ENCODE measurements around the gene DRD2. TPM values are rescaled to one million over a fixed set of nuclear protein-coding genes. Genes with fewer than 3 reads are reported as not detected.

DRD2 gene
- total RNA-seq, 1 donor from 2014 or later = not detected

DNA sequence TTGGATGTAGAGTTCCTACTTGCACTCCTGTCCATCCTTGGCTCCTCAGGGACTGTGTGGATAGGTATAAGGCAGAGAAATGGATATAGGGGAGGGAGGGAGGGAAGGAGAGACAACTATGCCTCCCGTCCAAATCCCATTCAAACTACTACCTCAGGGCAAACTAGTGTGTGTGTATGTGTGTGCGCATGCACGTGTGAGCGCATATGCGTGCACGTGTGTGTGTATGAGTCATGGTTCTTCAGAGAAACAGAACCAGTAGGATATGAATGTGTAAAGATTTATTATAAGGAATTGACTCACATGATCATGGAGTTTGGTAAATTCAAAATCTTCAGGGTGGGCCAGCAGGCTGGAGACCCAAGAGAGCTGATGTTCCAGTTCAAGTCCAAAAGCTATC lies 42.2 kb upstream of the DRD2 start:
- Mint-ChIP-seq H3K9me3 (no peaks in the 10 kb centered on the region), H3K27ac (no peak overlapping the region), H3K27me3 (peaks cover 17% of the 10 kb centered on the region), H3K4me3 (no peak overlapping the region), H3K4me1 (no peaks in the 10 kb centered on the region), H3K36me3 (ENCODE audit: low read depth) (no peaks in the 10 kb centered on the region)
- ATAC-seq (ENCODE audit: low read depth) (no peak), DNase-seq (no peak)
- TF ChIP-seq, protein P1, sequence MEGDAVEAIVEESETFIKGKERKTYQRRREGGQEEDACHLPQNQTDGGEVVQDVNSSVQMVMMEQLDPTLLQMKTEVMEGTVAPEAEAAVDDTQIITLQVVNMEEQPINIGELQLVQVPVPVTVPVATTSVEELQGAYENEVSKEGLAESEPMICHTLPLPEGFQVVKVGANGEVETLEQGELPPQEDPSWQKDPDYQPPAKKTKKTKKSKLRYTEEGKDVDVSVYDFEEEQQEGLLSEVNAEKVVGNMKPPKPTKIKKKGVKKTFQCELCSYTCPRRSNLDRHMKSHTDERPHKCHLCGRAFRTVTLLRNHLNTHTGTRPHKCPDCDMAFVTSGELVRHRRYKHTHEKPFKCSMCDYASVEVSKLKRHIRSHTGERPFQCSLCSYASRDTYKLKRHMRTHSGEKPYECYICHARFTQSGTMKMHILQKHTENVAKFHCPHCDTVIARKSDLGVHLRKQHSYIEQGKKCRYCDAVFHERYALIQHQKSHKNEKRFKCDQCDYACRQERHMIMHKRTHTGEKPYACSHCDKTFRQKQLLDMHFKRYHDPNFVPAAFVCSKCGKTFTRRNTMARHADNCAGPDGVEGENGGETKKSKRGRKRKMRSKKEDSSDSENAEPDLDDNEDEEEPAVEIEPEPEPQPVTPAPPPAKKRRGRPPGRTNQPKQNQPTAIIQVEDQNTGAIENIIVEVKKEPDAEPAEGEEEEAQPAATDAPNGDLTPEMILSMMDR (IDR thresholded peaks at IDR 0.05) = no peak
- intact Hi-C loops (cut with micrococcal nuclease) = no loop called here
- POLR2A ChIA-PET = no interaction called here
- CTCF ChIA-PET = interaction anchor here (1.0 kb wide), 1 partner anchor 10 kb away, joined by 3 read pairs; no protein-coding TSS in a partner anchor

DNA sequence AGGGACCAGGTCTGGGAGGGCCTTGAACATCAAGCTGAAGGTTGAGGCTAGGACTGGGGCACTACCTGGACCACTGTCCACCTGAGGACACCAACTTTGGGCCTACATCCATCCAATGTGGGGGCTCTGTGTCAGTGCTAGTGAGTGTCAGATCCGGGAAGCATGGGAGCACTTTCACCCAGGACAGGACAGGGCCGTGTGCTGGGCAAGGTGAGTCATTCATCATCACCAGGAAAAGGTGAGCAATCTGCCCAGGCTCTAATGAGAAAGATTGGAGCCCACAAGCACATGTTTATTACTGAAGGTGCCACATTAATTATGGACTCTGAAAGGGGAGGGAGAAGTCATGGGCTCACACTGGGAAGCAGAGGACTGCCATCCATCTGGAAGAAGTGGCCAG lies 39.7 kb upstream of the DRD2 start:
- H3K4me1 Mint-ChIP-seq = no peaks in the 10 kb centered on the region
- TF ChIP-seq, protein P1 (IDR thresholded peaks at IDR 0.05) = no peak
- no peaks in the 10 kb centered on the region for H3K36me3 Mint-ChIP-seq (ENCODE audit: low read depth)
- H3K9me3 Mint-ChIP-seq = no peaks in the 10 kb centered on the region
- ChIA-PET POLR2A (no interaction called here), CTCF (no interaction called here)
- intact Hi-C loops (cut with micrococcal nuclease) = no loop called here
- ATAC-seq (ENCODE audit: low read depth) (no peak), DNase-seq (no peak)
- H3K27ac Mint-ChIP-seq = no peak overlapping the region
- peaks cover 6% of the 10 kb centered on the region for H3K27me3 Mint-ChIP-seq
- H3K4me3 Mint-ChIP-seq = no peak overlapping the region

GRCh38 chr11:113507341-113507740 lies 32.1 kb upstream of the DRD2 start:
- Mint-ChIP-seq H3K4me3 (no peak overlapping the region), H3K9me3 (no peaks in the 10 kb centered on the region), H3K27me3 (peaks cover 12% of the 10 kb centered on the region), H3K27ac (no peak overlapping the region), H3K4me1 (no peaks in the 10 kb centered on the region), H3K36me3 (ENCODE audit: low read depth) (no peaks in the 10 kb centered on the region)
- ATAC-seq (ENCODE audit: low read depth) (no peak), DNase-seq (no peak)
- intact Hi-C loops (cut with micrococcal nuclease) = no loop called here
- TF ChIP-seq, protein P1 (IDR thresholded peaks at IDR 0.05) = no peak
- POLR2A ChIA-PET = no interaction called here
- CTCF ChIA-PET = interaction anchor here (0.9 kb wide), 1 partner anchor 10 kb away, joined by 3 read pairs; no protein-coding TSS in a partner anchor

- CTCF ChIA-PET = interaction anchor here (0.9 kb wide), 1 partner anchor 10 kb away, joined by 3 read pairs; no protein-coding TSS in a partner anchor
Measured at GRCh38 chr11:113506893-113507292, 31.7 kb upstream of the DRD2 start.

DNA sequence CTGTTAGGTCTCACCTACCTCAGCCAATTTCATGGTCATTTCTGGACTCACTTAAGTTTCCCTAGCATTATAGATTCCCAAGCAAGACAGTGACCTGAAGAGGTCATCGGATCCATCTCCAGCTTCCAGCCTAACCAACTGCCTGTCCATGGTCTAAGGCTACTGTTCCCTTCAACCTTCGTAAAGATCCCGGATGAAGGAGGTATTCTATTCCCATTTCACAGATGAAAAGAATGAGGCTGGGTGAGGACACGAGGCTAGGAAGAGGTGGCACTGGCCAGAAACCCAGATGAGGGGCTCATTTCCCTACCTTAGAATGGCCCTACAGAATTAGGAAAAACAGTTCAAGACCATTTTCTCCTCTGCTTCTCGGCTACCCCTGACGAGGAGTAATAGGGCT lies 31.3 kb upstream of the DRD2 start:
- intact Hi-C loops (cut with micrococcal nuclease) = no loop called here
- DNase-seq (no peak), ATAC-seq (ENCODE audit: low read depth) (no peak)
- no peak overlapping the region for H3K4me3 Mint-ChIP-seq
- H3K4me1 Mint-ChIP-seq = no peaks in the 10 kb centered on the region
- TF ChIP-seq, protein P1 (IDR thresholded peaks at IDR 0.05) = no peak
- H3K27me3 Mint-ChIP-seq = peaks cover 9% of the 10 kb centered on the region
- ChIA-PET CTCF (no interaction called here), POLR2A (no interaction called here)
- H3K36me3 Mint-ChIP-seq (ENCODE audit: low read depth) = no peaks in the 10 kb centered on the region
- no peak overlapping the region for H3K27ac Mint-ChIP-seq
- no peaks in the 10 kb centered on the region for H3K9me3 Mint-ChIP-seq

More at GRCh38 chr11:113506893-113507292, 31.7 kb upstream of the DRD2 start:
- Mint-ChIP-seq H3K27ac (no peak overlapping the region), H3K27me3 (peaks cover 10% of the 10 kb centered on the region), H3K4me1 (no peaks in the 10 kb centered on the region), H3K36me3 (ENCODE audit: low read depth) (no peaks in the 10 kb centered on the region), H3K4me3 (no peak overlapping the region), H3K9me3 (no peaks in the 10 kb centered on the region)
- POLR2A ChIA-PET = no interaction called here
- intact Hi-C loops (cut with micrococcal nuclease) = no loop called here
- TF ChIP-seq, protein P1 (IDR thresholded peaks at IDR 0.05) = no peak
- ATAC-seq (ENCODE audit: low read depth) (no peak), DNase-seq (no peak)

All from activated B cell treated with CpG ODN at 0.5 μM for 24 hours (primary cell).